Measurements from ENCODE around the gene MYOCD.

DNA sequence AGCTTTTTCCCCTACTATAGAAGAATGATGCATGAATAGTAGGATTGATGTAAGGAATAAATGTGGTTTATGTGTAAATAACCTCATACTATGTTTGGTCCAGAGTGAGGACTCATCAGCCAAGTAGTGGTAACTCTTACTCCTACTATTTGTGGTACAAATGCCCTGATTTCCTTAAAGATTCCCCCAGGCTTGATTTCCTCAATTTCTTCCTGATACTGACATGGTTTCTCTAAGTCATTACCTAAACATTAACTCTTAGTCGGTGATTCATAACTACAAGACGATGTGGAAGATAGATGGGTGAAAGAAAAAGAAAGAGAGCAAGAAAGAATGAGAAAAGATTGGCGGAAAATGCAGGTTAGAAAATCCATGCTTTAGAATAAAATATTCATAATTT is 17.2 kb upstream of the MYOCD start:
- TF ChIP-seq CTCF (conservative IDR thresholded peaks at IDR 0.05 in 1 of 2, IDR thresholded peaks at IDR 0.05 in 1 of 2; ENCODE audit: extremely low read depth in 1 of 2, insufficient read depth in 1 of 2, low read depth in 1 of 2, low read length in 2 of 2): no peak
- TF ChIP-seq EZH2 (IDR thresholded peaks at IDR 0.05; ENCODE audit: borderline replicate concordance, low read length): no peak

Data from mammary epithelial cell (primary cell).